NCI-H1694 treated with DMSO at 0.1 percent for 48 hours (cell line): ENCODE measurements around the gene CASZ1.

Source experiments
- DNase-seq: peaks from one replicate; lab custom pipeline; 2025; lab: John Stamatoyannopoulos, UW

Gene CASZ1

DNA sequence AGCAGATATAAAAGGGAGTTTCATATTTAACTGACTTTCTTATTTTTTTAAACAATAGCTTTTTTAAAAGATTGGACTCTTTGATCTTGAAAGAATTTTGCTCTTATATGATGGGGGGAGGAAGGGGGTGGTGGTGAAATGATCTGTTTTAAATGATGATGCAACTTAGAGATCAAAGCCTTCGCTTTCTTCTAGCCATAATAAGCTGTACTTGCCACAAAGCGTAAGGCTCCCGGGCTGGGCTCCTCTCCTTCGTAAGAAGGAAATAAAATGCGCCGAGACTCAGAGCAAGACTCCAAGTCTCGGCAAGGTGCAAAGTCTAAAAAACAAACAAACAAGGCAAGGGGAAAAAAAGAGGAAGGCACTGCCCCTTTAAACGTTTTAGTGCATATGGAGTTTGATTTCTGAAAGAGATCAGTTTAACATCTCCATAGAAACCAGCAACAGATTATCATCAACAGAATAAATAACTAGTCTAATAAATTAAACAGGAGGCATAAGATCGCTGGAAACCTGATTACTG is 3.3 kb downstream of the CASZ1 start:
- DNase-seq: no peak

DNA sequence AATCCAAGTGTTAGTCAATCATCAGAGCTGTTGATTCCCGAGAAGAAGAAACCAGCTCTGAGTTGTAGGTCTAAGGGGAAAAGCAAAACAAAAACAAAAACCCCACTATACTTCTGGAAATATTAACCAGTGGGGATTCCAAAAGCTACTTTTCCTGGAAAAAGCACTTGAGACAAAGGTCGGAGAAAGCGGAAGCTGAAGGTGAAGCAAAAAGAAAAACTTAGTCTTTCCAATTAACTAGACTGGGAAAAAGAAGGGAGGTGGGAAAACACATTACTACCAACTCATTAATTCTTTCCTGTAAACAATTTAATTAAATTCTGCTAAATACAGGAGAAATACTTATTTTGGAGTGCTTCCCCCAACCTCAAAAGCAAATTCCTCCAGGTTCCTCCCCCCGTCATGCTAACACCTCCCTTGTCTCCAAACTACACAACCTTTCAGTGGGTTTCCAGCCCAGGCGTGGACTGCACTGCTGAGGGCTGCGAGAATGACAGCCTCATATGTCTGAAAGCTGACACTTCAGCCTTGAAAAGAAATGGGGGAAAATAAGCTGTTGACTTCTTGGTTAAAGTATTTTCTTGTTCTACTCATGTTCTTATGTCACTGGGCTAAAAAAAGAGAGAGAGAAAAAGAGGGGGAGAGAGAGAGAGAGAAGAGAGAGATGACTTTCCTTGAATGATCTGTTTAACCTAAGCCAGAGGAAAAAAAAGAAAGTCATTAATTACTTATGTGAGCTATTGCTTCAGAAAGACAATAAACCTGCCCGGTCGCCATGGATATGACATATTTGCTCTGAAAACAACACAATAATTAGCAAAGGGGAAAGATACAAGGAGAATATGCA is 5.1 kb downstream of the CASZ1 start:
- no peak for DNase-seq

DNA sequence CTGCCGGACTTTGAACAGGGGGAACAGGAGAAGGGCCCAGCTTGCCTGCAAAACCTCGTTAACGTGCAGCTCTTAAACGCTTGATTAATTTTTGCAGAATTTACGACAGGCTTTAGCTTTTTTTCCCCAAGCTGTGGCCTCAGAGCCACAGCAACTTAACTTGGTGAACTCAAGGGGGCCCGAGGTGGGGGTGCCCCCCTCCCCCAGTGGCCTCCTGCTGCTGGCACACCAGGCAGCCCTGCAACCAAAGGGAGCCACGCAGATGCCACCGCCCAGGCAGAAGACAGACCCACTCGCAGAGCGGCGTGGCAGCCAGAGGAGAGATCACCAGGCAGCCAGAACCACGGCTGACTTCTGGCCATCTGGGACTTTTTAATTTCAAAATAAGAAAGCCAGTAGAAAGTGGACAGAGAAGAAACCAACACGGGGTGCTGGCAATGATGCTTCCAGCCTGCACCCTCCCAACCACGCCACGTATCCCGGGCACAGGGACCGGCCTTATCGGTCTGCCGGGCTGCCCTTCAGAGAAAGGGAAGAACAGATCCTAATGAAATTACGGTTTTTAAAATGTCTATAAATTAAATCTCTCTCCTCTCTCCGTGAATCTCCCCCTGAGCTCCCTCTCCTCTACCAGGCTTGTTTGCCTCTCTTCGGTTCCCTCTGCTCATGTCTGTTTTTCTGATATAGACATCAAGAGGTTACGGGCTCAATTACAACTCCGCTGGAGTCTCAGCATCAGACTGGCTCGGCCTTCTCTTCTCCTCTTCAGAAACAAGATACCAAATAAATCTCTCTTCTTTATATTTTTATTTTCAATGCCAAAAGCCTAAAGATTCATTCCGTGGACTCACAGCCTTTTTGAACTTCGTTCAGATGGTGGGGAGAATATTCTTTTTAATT is 6.4 kb downstream of the CASZ1 start:
- no peak for DNase-seq

DNA sequence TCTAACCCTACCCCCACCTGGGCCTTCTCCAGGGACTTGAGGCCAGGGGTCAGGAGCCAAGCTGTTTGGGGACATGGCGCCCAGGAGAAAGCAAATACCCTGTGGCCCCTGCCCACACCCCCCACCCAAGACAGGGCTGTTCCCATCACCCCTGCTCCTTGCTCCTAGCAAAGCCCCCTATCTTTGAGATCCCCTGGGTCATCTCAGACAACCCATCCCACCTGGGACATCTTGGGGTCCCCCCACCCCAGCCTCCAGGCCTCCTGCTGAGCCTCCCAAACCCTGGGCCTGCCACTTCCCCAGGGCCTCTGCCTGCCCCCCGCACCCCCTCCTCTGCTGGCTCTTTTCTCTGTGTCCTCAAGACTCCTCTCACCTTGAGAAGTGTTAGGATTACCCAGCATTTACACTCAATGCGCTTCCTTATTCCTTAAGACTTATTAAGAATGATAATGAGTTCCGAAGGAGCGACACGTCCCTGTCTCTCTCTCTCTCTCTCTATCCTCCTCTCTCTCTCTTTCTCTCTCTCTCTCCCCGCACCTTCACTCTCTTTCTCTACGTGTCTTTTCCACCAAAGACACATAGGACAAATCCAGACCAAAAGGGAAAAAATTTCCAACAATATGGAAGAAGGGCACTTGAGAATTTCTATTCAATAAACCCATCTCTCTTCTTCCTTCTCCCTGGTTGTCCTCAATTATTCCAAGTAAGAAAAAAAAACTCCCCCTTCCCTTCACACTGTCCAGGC is 7.2 kb downstream of the CASZ1 start:
- DNase-seq: no peak

DNA sequence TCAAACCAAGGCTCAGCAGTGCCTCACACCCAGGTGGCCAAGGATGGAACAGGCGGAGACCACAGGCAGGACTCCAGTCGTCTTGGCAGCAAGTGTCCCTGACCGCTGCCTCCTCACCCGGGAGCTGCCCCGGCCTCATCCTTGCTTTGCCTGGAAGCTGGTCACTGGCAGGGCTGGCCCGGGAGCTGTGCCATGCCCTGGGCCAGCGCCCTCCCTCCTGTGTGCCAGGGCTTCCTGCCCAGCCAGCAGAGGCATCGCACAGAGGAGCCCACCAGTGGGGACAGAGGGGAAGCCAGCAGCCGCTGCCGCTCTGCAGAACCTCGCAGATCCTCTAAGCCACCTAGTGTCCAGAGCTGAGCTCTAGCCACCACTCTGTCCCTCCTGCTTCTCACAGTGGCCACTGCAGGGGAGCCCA is 7.8 kb downstream of the CASZ1 start:
- DNase-seq: no peak

DNA sequence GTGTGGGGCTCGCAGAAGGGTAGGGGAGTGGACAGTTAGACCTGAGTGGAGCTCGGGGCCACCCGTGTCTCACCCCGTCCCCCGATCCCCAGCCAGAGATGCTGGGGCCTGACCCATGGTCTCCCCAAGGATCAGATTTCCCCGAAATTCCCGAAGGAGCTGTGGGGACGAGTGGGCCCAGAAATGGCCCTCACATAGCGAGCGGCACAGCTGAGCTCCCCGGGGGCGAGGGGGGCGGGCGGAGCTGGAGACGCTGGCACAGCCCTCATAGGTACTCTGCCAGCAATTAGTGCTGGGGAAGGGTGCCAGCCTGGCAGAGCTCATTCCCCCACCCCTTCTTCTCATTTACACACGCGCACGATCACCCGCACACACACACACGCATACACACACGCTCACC is 9.2 kb downstream of the CASZ1 start:
- DNase-seq: no peak

DNA sequence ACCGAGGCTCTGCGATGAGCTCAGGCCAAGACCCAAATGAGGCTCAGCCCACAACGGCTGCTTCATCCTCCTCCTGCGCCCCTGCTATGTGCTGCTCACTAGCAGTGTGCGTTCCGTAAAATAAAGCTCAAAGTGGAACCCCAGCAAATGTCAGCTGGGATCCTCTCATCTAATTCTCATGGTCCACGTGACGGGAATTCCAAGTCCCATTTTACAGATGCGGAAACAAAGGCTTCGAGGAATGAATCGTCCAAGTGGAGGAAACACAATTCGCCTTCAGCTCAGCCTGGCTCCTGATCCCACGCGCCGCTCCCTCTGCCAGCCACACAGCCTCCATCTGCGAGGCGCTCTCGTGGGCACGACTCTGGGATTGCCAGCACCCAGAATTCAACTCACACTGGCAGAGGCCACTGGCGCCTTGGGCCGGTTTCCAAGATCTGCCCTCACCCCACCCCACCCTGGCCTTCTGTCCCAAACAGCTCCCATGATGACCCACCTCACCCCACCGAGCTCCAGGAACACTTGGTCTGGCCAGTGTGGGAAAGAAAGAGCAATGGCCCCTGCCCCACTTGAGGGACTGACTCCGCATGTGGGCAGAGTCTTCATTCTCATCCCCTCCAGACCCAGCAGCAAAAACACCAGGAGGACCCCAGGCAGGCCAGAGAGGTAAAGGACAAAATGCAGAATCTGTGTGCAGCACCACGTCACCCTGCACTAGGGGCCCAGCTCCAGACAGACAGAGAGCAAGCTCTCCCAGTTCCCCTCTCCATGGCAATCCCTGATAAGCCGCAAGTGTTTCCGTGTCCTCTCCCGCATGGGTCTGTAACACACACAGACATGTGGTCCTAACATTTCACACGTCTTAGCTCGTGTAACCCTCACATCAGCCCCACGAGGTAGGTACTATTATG is 10.5 kb downstream of the CASZ1 start:
- no peak for DNase-seq

DNA sequence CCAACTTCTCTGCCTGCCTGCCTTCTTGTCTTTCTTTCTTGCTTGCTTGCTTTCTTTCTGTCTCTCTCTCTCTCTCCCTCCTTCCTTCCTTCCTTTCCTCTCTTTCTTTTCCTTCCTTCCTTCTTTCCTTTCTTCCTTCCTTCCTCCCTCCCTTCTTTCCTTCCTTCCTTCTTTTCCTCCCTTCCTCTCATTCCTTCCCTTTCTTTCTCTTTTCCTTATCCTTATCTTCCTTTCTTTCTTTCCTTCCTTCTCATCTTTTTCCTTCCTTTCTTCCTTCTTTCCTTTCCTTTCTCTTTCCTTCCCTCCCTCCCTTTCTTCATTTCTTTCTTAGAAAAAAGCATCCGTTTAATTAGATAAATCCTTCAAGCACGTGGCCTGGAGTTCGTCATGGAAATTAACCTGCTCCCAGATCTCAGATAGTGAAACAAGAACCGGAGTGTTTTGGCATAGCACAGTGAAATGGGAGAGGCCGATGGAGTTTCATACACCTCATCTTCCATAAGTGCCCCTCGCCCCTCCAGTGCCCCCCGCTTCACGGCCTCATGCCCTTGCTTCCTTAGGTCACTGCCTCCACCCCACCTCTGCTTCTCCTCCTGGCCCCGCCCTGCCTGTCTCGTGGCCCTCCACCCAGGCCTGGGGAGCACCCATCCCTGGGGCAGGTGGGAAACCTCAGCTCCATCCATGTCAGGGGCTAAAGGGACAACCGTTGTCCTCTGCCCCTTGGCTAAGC is 11.3 kb downstream of the CASZ1 start:
- DNase-seq: no peak

DNA sequence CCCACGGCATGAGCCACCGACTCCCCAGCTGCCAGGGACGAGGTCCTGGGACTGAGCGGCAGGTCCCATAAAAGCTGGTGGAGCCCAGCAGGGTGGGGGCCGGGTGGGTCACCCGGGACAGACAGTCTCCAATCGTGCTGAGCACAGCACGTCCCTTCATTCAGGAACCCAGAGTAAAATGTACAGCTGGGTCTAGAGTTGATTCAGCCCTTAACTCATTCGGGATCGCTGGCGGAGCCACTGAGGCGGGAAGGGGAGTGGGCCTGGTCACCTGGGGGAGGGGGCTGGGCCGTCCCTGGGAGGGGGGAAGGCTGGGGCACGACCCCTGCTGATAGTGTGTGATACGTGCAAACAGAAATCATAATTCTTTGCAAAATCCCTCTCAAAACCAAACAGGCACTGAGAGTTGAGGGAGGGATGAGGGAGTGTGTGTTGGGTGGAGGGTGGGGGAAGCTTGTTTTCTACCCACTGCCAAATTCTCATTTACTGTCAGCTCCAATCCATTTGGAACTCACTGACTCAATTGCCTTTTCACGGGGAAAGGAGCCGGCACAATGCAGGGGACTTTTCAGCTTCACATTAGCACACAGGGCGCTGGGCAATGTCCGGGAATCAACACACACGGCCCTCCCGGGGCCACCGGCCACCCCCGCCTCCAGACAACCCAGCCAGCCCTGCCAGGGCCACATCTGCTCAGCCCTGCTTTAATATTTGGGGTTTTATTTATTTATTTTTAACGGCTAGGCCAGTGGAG is 13.8 kb downstream of the CASZ1 start:
- DNase-seq: no peak

DNA sequence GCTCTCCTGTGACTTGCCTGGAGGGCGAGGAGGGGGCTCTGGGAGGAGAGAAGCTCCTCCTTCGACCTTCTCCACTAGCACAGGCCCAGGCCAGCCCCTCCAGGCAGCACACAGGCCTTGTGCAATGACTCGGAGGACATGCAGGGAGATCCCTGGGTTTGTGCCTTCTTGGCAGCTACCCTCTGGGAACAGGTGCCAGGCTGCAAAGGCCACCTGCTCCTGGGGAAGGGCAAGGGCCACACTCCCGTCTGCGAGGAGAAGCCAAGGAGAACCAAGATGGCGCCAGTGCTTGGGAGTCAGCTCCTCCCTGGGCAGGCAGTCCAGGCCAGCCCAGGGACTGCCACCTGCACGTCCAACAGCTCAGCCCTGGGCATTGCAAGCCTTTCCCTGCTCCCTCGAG is 15.3 kb downstream of the CASZ1 start:
- no peak for DNase-seq

DNA sequence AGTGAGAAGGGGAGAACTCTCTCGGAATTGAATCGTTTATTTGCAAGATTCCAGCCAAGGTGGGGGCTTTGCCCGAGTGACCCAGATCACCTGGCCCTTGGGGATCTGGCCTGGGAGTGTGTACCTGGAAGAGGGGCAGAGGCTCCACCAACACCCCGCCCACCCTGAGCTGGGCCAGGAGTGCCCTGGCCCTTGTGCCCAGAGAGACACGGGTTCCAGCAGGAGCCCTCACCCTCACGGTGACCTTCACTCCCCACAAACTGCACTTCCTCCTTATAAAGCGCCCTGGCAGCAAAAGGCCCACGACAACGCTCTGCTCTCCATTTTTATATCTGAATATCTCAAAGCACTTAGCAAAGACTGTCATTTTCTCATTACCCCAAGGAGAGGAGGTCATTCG is 16.6 kb downstream of the CASZ1 start:
- DNase-seq: no peak

DNA sequence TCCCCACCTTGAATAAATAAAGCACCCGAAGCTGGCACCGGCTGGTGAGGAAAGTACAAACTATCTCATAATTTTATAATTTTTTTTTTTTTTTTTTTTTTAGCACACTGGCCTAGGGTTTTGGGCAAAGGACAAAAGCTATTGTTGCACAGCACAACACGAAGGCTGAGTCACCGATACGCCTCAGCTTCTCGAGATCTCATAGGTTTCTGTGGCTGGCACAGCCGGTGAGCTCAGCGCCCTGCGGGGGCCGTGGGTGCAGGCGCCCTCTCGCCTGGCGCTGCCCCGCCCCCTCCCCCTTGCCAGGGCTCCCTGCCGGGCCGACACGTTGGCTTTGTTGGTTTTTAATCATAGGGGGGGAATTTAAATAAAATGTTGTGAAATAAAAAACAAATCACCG is 17.2 kb downstream of the CASZ1 start:
- no peak for DNase-seq

DNA sequence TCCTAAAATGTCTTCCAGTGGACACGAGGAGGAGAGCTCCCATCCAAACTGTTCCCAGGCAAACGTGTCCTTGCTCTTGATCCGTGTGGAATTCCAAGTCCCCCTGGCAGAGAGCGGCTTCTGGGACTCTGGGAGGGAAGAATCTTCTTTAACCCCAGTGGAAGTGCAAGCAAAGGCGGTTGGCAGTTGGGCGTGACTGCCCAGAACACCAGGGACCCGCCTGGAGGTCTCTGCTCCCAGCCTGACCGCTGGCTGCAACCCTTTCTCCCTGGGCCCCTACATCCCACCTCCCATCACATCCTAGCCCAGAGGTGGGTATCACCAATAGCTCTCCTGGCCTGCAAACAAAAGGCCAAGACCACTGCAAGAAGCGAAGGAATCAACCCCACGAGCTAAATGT is 17.8 kb downstream of the CASZ1 start:
- no peak for DNase-seq

DNA sequence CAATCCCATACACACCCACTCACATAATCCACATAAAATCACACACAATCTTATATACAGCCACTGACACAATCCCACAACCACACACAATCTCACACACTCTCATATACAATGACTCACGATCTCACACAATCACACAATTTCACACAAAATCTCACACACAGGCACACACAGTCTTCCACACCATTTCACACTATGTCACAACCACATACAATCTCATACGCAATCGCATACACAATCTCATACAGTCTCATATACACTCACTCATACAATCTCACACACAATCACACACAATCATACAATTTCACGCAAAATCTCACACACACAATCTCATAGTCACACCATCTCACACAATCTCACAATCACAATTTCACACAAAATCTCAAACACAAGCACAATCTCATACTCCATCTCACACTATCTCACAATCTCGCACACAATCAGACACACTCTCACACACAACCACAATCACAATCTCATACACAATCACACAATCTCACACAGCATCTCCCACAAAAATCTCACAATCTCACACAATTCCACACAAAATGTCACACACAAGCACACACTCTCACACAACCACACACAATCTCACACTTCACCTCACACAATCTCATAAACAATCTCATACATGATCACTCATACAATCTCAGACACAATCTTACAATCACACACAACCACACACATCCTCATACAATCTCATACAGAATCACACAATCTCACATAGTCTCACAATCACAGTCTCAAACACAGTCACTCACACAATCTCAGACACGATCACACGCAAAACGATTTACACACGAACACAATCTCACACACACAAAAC is 18.5 kb downstream of the CASZ1 start:
- no peak for DNase-seq

DNA sequence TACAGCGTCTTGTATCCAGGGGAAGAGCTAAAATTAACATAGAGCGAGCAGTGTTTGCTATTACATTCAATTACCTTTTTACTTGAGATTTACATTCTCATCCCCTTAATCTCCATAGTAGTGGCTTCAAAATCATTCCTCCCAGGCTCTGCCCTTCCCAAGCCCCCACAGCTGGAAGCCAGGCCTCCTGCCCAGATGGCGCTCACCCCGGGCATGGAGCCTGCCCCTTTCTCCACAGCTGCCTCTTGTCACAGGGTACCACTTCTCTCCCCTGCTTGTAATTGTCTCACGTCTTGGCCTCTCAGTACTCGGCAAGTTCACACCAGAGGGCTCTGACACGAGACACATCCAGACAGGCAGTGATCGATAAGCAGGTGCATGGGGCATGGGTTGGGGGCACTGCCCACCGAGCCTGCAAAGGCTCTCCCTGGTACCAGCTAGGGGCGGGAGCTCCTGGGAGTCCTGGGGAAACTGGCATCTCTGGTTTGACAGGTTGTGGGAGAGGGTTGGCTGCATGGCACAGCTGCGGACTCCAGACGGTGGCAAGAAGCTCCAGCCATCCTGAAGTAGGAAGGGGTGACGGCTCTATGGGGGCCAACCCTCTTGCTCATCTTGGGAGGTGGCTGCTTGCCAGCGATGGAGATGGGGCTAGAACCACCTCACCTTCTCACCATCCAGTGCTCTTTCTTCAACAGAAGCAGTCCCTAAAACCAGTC is 20.1 kb downstream of the CASZ1 start:
- DNase-seq: no peak

DNA sequence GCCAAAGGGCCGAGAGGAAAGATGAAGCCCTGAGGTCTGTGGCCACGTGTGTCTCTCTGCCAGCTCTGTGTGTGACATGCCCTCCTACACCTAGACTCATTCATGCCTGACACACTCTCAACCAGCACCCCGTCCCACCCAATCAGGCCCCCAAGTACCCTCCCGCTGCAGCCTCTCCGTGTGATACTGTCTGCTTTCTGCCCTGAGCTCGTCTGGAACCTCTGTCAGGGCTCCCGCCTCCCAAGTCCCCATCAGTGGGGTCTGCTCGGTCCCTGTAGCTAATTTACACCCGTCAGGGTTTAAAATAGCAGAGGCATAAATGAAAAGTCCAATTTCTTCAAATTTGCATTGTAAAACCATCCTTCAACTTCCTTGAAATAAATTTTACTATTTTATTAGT is 20.7 kb downstream of the CASZ1 start:
- DNase-seq: no peak

DNA sequence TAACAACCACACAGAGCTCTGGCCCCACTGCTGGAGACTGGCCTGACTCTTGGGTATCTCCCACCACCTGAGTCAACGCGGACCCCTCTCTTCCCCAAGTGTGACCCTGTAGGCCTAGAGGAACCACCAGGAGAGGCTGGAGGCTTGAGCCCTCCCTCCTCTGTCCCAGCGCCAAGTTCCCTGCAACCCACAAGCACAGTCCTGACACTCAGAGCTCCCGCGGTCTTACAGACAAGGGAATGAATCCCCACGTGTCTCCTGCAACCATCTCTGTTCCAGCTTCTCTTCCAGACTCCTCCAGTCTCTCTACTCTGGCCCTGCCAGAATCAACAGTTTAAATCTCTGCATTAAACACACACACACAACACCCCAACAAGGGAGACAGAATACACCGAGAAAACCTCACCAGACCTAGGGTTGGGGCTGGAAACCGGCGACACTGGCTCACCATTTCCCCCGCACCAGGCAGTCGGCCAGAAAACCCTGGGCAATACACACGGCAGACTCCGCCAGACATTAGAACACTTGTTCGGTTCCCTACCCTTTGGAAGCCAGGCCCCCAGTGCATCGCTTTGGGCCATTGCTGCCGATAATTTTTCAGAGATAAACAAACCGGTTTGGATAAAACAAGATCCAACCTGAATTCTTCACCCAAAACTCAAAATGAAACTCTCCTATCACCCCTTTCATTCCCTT is 21.7 kb downstream of the CASZ1 start:
- DNase-seq: no peak
